ENCODE results near the gene PCGF6.

PCGF6 gene

DNA sequence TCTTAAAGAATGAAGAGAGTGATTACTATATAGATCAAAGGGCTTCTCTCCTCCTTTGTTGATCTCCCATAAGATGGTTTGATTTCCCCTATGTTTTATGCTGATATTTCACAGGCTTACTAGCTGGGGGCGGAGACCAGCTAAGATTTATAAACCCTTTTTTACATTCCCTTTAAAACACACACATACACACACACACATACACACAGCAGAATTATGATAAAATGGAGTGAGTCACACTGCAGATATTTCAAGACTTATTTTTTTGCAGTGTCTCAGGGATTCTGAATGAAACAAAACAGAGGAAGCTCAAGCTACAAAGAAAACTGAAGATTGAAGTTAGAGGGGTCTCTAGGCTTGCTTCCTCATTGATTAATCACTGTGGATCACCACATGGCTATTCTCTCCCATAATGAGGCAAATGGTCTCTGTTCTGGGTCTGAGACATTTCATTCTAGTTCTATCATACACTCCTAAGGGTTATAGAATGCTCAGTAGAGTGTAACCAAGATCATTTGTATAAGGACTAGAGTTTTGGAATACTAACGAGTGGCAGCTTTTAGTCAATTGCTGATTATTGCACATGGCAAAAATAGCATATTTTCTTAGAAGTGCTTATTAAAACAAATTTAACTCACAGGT, 55.4 kb downstream of the PCGF6 start:
- H3K4me1 ChIP-seq (ENCODE audit: control insufficient read depth, insufficient read depth, low read length): no peaks in the 10 kb centered on the region
- H3K27ac ChIP-seq (ENCODE audit: low read depth, low read length): no peak overlapping the region
- H3K9ac ChIP-seq (ENCODE audit: low read length): no peak overlapping the region
- no peaks in the 10 kb centered on the region for H3K36me3 ChIP-seq (ENCODE audit: control insufficient read depth, insufficient read depth, low read length)
- H3K4me3 ChIP-seq (ENCODE audit: low read length): no peak overlapping the region
- H3K27me3 ChIP-seq (ENCODE audit: control insufficient read depth, insufficient read depth, low read length): no peaks in the 10 kb centered on the region

DNA sequence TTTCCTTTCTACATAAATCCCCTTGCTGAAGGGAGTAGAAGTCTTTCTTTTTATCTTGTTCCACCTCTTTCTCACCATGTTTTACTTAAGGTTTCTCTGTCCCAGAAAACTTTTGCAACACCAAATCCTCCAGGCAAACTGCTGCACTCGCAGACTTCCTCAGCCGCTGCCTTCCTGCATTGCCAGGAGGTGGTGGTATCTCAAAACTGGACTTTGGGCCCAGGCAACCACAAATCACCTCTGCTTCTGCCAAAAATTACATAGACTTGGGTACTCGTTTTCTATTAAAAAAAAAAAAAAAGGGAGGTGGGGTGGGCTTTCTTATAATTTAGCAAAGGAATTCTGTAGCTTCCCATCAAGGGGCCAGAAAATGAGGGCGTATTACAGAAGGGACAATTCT, 59.4 kb downstream of the PCGF6 start:
- H3K9ac ChIP-seq (ENCODE audit: low read length): no peak overlapping the region
- H3K27me3 ChIP-seq (ENCODE audit: control insufficient read depth, insufficient read depth, low read length): no peaks in the 10 kb centered on the region
- H3K4me3 ChIP-seq (ENCODE audit: low read length): no peak overlapping the region
- no peaks in the 10 kb centered on the region for H3K36me3 ChIP-seq (ENCODE audit: control insufficient read depth, insufficient read depth, low read length)
- no peak overlapping the region for H3K27ac ChIP-seq (ENCODE audit: low read depth, low read length)
- no peaks in the 10 kb centered on the region for H3K4me1 ChIP-seq (ENCODE audit: control insufficient read depth, insufficient read depth, low read length)

DNA sequence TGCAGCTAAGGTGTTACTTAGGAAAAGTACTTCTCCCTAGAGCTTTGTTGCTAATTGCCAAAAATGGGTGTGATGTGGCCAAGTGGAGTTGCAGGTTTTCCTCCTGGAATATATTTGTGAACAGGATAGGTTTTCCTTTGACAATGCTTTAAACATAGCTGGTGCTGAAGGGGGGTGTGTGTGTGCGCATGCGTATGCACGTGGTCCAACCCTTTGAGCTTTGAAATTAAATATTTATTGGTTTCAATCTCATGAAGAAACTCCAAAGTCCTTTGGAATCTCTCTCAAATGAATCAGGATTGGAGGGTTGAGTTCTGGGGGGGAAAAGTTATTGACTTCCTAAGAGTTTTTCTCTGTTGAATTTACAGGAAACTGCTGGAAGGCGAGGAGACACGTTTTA, 62.9 kb downstream of the PCGF6 start:
- no peaks in the 10 kb centered on the region for H3K27me3 ChIP-seq (ENCODE audit: control insufficient read depth, insufficient read depth, low read length)
- H3K9ac ChIP-seq (ENCODE audit: low read length): no peak overlapping the region
- H3K36me3 ChIP-seq (ENCODE audit: control insufficient read depth, insufficient read depth, low read length): no peaks in the 10 kb centered on the region
- H3K4me1 ChIP-seq (ENCODE audit: control insufficient read depth, insufficient read depth, low read length): no peaks in the 10 kb centered on the region
- H3K27ac ChIP-seq (ENCODE audit: low read depth, low read length): no peak overlapping the region
- no peak overlapping the region for H3K4me3 ChIP-seq (ENCODE audit: low read length)

DNA sequence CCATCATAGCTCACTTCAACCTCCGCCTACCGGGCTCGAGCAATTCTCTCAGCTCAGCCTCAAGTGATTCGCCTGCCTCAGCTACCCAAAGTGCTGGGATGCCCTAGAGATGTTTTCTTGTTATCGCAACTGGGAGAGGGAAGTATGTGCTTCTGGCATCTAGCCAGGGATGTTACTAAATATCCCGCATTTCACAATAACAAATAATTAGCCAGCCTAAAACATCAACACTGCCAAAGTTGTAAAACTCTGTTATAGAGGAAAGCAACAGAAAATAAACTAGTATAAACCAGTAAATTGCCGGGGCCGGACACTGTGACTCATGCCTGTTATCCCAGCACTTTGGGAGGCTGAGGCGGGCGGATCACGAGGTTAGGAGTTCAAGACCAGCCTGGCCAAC, 66.8 kb downstream of the PCGF6 start:
- H3K36me3 ChIP-seq (ENCODE audit: control insufficient read depth, insufficient read depth, low read length): no peaks in the 10 kb centered on the region
- H3K27ac ChIP-seq (ENCODE audit: low read depth, low read length): no peak overlapping the region
- no peak overlapping the region for H3K4me3 ChIP-seq (ENCODE audit: low read length)
- no peaks in the 10 kb centered on the region for H3K4me1 ChIP-seq (ENCODE audit: control insufficient read depth, insufficient read depth, low read length)
- no peak overlapping the region for H3K9ac ChIP-seq (ENCODE audit: low read length)
- H3K27me3 ChIP-seq (ENCODE audit: control insufficient read depth, insufficient read depth, low read length): no peaks in the 10 kb centered on the region

DNA sequence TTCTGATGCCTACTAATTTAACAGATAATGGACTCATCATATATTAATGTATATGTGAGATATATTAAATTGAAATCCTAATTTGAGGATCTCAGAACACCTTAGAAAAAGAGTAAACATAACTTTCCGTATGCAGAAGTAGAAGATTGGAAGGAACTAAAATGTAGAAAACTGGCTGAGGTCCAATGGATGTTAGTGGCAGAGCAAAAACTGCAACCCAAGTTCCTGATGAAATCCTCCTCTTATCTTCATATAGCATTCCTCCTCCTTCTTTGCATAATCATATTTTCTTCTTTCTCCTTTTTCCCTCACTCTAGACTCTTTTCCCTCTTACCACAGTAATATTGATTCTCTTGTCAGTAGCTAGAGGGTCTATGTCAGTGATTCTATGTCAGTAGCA, 68.0 kb downstream of the PCGF6 start:
- Histone ChIP-seq H3K27ac (ENCODE audit: low read depth, low read length) (no peak overlapping the region), H3K27me3 (ENCODE audit: control insufficient read depth, insufficient read depth, low read length) (peaks cover 2% of the 10 kb centered on the region), H3K4me3 (ENCODE audit: low read length) (no peak overlapping the region), H3K4me1 (ENCODE audit: control insufficient read depth, insufficient read depth, low read length) (no peaks in the 10 kb centered on the region), H3K9ac (ENCODE audit: low read length) (no peak overlapping the region), H3K36me3 (ENCODE audit: control insufficient read depth, insufficient read depth, low read length) (no peaks in the 10 kb centered on the region)

DNA sequence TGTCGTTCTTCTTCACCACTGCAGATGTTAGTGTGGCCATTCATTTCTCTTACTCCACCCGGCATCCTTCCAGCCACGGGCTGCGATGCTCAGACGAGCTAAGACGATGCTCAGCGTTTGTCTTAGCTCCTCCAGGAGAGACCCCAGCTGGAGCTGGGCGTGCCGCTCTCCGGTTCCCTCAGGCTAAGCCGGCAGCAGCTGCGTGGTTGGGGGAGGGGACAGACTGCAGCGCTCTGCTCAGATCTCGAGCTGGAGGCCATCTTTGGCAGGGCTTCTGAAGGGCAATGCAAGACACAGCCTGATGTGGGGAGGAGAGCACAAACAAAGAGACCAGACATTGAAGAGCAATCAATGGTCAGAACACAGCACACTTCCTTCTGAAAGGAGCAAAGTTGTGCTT, 69.2 kb downstream of the PCGF6 start:
- Histone ChIP-seq H3K4me3 (ENCODE audit: low read length) (no peak overlapping the region), H3K27ac (ENCODE audit: low read depth, low read length) (no peak overlapping the region), H3K36me3 (ENCODE audit: control insufficient read depth, insufficient read depth, low read length) (no peaks in the 10 kb centered on the region), H3K27me3 (ENCODE audit: control insufficient read depth, insufficient read depth, low read length) (peaks cover 7% of the 10 kb centered on the region), H3K9ac (ENCODE audit: low read length) (no peak overlapping the region), H3K4me1 (ENCODE audit: control insufficient read depth, insufficient read depth, low read length) (no peaks in the 10 kb centered on the region)

DNA sequence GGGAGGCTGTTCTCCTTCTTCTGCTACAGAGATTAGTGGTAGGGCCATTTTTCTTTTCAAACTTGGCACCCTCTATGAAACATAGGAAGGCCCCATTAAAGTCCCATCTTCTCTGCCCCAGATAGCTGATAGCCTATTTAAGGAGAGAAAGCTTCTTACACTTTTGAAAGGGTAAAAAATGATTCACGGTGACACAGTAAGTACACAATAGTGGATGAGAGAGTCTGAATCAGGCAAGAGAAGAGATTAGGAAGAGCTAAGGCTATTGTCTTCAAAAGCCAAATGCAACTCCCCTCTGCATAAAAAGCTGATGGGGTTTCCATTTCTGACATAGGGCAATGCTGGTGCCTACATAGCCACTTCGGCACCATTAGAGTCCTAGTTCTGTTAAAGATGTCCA, 70.4 kb downstream of the PCGF6 start:
- no peaks in the 10 kb centered on the region for H3K36me3 ChIP-seq (ENCODE audit: control insufficient read depth, insufficient read depth, low read length)

DNA sequence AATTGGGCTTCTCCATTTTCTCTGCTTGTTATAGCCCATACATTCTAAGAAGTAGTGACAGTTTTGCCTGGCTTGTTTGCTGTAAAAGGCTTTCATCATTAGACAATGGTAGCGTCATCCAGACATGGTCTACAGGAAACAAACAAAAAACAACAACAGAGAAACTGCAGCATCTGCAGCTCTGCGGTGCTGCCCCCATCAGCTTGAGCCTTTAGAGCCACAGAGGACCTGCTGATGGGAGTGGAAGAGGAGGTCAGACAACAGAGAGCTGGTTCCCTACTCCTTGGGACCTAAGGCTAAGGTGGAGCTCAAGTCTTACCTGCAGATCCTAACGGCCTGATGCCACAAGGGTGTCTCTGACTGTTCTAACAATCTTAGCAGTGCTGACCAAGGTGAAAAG, 70.9 kb downstream of the PCGF6 start:
- H3K4me3 ChIP-seq (ENCODE audit: low read length): no peak overlapping the region
- no peak overlapping the region for H3K9ac ChIP-seq (ENCODE audit: low read length)

More for the DNA sequence above, 70.4 kb downstream of the PCGF6 start:
- H3K9ac ChIP-seq (ENCODE audit: low read length): no peak overlapping the region
- H3K4me3 ChIP-seq (ENCODE audit: low read length): no peak overlapping the region
- H3K4me1 ChIP-seq (ENCODE audit: control insufficient read depth, insufficient read depth, low read length): no peaks in the 10 kb centered on the region
- H3K27ac ChIP-seq (ENCODE audit: low read depth, low read length): no peak overlapping the region
- peaks cover 7% of the 10 kb centered on the region for H3K27me3 ChIP-seq (ENCODE audit: control insufficient read depth, insufficient read depth, low read length)

DNA sequence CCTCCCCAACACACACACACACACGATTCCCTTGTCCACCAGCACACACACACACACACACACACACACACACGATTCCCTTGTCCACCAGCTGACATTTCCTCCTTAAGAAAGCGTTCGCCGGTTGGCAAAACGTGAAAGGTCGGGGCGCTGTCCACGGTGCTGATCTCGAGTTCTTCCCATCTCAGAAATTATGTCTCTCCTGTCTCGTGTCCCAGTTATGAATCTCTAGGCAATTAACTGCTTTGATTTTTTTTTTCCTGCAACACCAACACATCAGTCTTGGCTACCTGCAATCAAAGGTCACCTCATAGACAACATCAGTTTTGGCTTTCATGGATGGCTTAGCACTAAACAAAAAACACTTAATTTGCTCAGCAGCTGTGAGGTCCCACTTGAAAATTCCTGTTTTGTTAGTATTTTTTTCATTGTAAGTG, 72.1 kb downstream of the PCGF6 start:
- Histone ChIP-seq H3K27me3 (ENCODE audit: control insufficient read depth, insufficient read depth, low read length) (peaks cover 7% of the 10 kb centered on the region), H3K9ac (ENCODE audit: low read length) (no peak overlapping the region), H3K27ac (ENCODE audit: low read depth, low read length) (no peak overlapping the region), H3K4me1 (ENCODE audit: control insufficient read depth, insufficient read depth, low read length) (no peaks in the 10 kb centered on the region), H3K4me3 (ENCODE audit: low read length) (no peak overlapping the region), H3K36me3 (ENCODE audit: control insufficient read depth, insufficient read depth, low read length) (no peaks in the 10 kb centered on the region)

More for the DNA sequence above, 70.9 kb downstream of the PCGF6 start:
- peaks cover 7% of the 10 kb centered on the region for H3K27me3 ChIP-seq (ENCODE audit: control insufficient read depth, insufficient read depth, low read length)
- H3K27ac ChIP-seq (ENCODE audit: low read depth, low read length): no peak overlapping the region
- H3K4me1 ChIP-seq (ENCODE audit: control insufficient read depth, insufficient read depth, low read length): no peaks in the 10 kb centered on the region
- no peaks in the 10 kb centered on the region for H3K36me3 ChIP-seq (ENCODE audit: control insufficient read depth, insufficient read depth, low read length)

DNA sequence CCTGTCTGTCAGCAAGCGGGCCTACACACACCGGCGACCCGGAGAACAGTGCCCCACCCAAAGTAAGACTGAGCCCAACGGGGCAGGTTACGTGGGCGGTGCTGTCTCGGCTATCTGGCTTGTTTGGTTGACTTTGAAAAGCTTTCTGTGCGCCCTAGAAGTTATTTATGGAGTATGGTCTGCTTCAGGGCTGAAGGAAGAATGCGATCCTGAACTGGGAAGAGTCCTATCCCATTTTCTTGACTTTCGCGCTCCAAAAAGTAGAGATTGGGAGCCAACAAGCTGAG, 72.5 kb downstream of the PCGF6 start:
- Histone ChIP-seq H3K27ac (ENCODE audit: low read depth, low read length) (no peak overlapping the region), H3K36me3 (ENCODE audit: control insufficient read depth, insufficient read depth, low read length) (no peaks in the 10 kb centered on the region), H3K4me3 (ENCODE audit: low read length) (no peak overlapping the region), H3K9ac (ENCODE audit: low read length) (no peak overlapping the region), H3K4me1 (ENCODE audit: control insufficient read depth, insufficient read depth, low read length) (no peaks in the 10 kb centered on the region), H3K27me3 (ENCODE audit: control insufficient read depth, insufficient read depth, low read length) (peaks cover 7% of the 10 kb centered on the region)

DNA sequence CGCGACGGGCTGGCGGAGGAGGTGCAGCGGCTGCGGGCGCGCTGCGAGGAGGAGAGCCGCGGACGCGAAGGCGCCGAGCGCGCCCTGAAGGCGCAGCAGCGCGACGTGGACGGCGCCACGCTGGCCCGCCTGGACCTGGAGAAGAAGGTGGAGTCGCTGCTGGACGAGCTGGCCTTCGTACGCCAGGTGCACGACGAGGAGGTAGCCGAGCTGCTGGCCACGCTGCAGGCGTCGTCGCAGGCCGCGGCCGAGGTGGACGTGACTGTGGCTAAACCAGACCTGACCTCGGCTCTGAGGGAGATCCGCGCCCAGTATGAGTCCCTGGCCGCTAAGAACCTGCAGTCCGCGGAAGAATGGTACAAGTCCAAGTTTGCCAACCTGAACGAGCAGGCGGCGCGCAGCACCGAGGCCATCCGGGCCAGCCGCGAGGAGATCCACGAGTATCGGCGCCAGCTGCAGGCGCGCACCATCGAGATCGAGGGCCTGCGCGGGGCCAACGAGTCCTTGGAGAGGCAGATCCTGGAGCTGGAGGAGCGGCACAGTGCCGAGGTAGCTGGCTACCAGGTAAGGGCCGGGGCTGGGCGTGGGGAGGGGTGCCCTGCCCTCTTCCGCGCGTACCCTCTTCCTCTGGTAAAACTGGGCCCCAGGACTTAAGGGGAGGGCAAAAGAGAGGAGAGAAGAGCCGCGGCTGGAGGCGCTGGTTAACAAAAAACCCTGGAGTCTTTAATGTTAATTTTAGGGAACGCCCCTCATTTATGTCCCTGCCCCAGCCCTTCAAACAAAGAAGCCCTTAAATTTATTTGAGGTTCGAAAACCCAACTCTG, 73.0 kb downstream of the PCGF6 start:
- Histone ChIP-seq H3K36me3 (ENCODE audit: control insufficient read depth, insufficient read depth, low read length) (no peaks in the 10 kb centered on the region), H3K9ac (ENCODE audit: low read length) (no peak overlapping the region), H3K4me3 (ENCODE audit: low read length) (peak overlapping the region; percentile 27), H3K4me1 (ENCODE audit: control insufficient read depth, insufficient read depth, low read length) (no peaks in the 10 kb centered on the region), H3K27me3 (ENCODE audit: control insufficient read depth, insufficient read depth, low read length) (peaks cover 7% of the 10 kb centered on the region), H3K27ac (ENCODE audit: low read depth, low read length) (no peak overlapping the region)

DNA sequence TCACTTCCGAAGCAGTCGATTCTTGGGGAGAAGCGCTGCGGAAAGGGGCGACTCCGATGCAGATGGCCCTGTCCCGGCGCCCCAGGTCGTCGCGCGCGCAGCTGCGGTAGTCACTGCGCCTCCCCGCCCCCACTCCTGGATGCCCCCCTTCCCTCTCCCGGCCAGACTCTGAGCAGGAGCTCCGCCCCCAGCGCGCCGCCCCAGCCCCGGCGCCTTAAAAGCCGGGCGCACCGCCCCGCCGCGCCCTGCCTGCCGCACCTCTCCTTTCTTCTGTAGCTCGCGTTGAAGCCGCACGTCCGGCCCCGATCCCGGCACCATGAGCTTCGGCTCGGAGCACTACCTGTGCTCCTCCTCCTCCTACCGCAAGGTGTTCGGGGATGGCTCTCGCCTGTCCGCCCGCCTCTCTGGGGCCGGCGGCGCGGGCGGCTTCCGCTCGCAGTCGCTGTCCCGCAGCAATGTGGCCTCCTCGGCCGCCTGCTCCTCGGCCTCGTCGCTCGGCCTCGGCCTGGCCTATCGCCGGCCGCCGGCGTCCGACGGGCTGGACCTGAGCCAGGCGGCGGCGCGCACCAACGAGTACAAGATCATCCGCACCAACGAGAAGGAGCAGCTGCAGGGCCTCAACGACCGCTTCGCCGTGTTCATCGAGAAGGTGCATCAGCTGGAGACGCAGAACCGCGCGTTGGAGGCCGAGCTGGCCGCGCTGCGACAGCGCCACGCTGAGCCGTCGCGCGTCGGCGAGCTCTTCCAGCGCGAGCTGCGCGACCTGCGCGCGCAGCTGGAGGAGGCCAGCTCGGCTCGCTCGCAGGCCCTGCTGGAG, 73.8 kb downstream of the PCGF6 start, which contains the start of gene INA:
INA (plus strand) TSS at position 243 of the 817 bp plus-strand sequence; CDS start at position 317, 74 bp downstream.
- Histone ChIP-seq H3K4me1 (ENCODE audit: control insufficient read depth, insufficient read depth, low read length) (no peaks in the 10 kb centered on the region), H3K27me3 (ENCODE audit: control insufficient read depth, insufficient read depth, low read length) (peaks cover 7% of the 10 kb centered on the region), H3K27ac (ENCODE audit: low read depth, low read length) (no peak within 1 kb of the TSS), H3K36me3 (ENCODE audit: control insufficient read depth, insufficient read depth, low read length) (no peaks in the 10 kb centered on the region), H3K9ac (ENCODE audit: low read length) (no peak within 1 kb of the TSS), H3K4me3 (ENCODE audit: low read length) (peak within 1 kb of the TSS; percentile 27)
